HG02981 (cell line): ENCODE results near the gene POLN.

Source experiments
- ATAC-seq: cut with Tn5 transposase; IDR thresholded peaks from one replicate; pipeline ENCODE4 v1.9.1; 2021; ENCODE audit warnings: mild to moderate bottlenecking, moderate library complexity; ENCODE audit not compliant: unreplicated experiment

POLN gene

DNA sequence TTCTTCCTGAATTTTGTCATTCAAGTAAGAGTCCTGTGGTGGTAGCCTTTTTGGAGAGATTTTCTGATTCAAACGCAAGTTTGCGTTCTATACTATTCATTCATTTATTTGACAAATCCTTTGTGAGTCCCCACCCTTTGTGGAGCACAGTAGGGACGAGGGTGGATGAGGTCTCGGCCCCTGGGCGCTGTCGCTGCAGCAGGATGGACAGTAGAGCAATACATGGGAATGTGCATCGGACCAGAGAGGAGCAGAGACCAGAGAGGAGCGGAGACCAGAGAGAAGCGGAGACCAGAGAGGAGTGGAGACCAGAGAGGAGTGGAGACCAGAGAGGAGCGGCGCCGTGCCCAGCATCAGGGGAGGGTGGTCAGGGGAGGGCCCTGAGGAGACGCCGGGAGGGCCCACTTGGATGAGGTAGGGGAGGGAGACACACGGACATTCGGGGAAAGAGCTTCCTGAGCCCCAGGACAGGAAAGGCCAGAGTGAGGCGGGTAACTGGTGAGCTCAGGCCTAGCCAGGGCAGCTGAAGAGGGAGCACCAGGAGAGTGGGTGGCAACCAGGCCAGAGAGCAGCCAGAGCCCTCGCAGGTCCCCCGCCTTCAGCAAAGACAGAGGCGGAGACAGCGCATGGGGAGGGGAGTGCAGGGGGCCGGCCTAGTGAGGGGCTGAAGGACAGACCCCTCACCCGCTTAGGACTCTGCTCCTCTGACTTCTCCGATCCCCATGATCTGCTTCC lies 115.4 kb downstream of the POLN start:
- no peak for ATAC-seq

- ATAC-seq = no peak
Measured at GRCh38 chr4:2125831-2126230, 116.1 kb downstream of the POLN start.

DNA sequence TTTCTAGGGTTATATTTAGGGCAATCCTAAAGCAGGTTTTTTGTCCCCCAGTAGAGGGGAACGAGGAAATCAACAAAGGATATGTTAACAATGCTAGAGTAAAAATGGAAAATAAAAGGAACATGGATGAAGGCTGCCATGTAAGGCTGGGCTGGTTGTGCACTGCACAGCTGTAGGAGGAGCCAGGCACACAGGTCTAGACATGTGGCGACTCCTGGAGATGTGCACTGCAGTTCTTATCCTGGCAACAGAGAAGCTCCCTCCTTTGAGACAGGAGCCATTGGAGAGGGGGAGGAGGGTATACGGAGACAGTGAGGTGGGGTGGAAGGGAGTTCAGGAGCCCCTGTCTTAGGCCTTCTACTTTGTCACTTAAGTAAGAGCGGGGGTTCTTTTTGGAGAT lies 116.9 kb downstream of the POLN start:
- ATAC-seq = no peak

GRCh38 chr4:2116687-2117400 lies 125.1 kb downstream of the POLN start:
- ATAC-seq = no peak

DNA sequence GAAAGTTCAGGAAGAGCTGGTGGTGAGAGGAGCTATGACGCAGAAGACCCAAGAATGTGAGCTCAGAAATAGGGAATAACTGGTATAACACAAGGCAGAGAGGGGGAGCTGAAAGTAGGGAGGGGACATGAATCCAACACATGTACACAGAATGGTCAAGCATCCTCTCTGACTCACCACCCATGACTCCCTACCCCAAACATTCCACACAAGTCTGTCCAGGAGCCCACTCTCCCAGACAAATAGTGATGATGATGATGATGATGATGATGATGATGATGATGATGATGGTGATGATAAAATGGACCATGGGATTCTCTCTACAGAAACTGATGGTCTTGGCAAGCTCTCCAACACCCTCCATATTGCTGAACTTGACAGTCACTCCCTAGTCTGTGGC lies 136.4 kb downstream of the POLN start:
- no peak for ATAC-seq

GRCh38 chr4:2104556-2105345 lies 137.2 kb downstream of the POLN start:
- no peak for ATAC-seq

DNA sequence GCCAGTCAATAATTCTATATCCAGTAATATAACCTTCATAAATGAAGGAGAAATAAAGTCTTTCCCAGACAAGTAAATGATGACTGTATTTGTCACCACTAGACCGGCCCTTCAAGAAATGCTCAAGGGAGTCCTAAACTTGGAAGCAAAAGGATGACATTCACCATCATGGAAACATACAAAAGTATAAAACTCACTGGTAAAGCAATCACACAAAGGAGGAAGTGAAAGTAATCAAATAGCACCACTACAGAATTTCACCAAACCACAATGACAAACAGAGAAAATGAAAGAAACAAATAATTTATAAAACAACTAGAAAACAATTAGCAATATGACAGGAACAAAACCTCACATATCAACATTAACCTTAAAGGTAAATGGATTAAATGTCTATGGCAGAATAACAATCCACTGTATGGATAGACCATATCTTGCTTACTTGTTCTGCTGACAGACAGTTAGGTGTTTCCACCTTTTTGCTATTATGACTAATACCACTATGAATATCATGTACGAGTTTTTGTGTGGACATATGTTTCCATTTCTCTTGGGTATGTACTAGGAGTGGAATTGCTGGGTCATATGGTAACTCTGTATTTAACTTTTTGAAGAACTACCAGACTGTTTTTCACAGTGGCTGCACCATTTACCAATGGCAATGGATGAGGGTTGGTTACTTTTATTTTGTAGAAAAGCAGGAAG lies 137.9 kb downstream of the POLN start:
- ATAC-seq = no peak

GRCh38 chr4:2103127-2103842 lies 138.6 kb downstream of the POLN start:
- no peak for ATAC-seq

DNA sequence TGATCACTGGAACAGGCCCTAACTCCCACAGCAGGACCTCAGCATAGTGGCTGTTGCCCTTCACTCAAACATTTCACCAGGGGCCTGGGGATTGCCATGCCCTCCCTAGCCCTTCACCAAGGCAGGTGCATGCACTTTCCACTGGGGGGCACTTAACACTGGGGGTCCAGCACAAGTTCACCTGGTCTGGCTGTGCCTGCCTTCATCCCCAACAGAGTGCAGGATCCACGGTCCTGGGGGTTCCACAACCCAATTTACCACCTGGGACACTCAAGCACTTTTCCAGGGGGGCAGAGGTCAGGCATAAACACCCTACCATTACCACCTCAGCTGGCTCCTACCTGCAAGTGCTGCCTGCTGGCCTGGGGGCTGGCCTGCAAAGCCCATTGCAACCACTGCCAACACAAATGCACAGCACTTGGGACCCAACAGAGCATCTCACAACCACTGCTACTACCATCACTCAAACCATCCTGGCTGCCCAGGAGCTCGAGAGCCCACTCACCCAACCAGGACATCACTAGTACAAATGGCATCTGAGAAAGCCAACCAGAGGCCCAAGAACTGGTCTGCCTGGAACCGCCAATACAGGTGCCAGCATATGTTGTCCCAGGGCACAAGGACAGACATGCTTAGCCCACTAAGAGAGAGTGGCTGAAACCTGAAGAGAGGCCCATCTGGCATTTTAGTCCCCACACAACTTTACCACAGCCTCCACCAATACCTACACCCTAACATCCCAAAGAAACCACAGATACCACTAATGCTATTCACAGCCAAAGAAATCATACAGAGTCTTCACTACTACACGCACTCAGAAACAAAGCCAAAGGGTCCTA lies 139.7 kb downstream of the POLN start:
- ATAC-seq = no peak

DNA sequence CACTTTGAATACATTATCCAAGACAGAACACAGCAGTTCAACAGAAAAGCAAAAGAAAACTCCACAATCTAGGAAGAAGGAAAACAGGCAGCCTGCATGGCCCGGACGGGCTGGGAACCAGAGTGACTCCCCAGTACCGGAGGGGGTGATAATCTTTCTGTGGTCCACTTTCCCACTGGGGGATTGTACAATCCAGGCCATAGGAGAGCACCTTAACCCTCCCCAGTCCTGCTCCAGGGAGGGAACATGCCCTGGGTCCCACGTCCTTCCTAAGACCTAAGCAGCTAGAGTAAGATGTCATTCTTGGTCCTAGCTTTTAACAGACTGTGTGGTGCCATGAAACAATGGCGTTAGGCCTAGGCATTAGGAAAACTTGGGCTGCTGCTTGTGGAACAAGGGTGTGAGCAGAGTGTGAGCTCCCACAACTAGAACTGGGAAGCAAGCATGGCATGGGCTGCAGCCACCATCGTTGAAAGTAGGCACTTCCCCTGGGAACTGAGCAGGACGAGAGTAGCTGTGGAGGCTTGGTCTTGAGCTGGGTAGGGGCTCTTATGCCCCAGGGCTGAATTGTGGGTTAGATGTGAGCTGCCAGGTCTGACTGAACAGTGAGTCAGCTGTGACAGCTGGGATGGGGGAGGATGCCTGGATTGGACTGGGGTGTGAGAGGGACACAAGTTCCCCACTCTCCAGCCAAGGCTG lies 140.4 kb downstream of the POLN start:
- no peak for ATAC-seq

DNA sequence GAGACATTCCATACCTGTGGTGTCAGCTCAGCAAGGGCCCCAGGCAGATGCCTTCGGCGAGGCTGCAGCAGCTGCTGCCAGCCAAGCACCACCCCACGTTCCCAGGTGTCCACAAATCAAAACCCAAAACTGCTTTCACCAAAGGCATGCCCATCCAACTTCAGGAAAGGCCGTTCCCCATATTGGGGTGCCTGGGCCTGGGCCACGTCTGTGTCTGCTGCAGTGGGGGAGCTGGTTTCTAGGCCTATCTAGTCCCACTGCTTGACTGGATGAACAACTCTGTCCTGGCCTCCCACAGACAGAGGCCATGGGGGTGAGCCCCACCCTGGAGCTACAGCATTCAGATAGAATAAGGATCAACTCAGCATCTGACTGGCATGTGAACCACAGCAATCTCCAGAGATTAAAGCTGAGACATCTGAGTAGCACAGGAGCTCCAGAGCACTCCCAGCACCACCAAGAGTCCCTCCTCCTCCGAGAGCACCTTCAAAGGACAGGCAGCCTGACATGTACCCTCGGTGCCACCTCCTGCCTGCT lies 145.8 kb downstream of the POLN start:
- ATAC-seq = no peak

DNA sequence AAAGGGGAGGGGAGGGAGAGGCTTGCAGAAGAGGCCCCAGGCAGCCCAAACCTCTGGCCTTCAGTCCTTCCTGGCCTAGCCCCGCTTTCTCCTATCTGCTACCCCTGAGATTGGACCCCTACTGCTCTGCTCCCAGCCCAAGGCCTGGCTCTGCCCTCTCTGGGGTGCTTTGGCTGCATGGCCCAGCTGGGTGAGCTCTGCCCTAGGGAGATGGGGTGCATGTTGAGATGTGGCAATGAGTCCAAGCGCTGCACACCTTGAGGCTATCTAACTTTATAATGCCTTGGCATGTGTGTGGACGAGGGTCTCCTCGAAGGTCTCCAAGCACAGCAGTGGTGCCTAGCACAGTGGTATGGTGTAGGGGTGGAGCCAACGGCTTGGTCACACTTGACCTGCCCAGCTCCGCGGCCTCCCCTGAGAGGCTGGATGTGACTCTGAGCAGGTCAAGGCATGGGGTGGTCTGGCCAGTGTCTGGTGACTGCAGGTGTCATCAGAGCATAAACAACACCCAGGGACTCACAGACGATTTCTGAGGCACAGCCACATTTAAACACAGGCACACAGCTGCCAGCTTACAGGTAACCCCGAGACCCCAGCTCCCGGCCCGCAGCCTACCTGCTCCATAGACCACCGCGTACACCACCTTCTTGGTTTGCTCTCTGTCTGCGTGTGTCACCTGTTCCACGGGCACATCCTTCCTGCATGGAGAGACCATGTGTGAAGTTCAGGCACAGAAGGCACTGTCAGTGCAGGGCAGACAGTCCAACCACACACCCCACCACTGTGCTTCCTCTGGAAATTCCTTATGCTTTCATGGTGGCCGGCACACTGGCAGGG lies 146.5 kb downstream of the POLN start:
- ATAC-seq = no peak

DNA sequence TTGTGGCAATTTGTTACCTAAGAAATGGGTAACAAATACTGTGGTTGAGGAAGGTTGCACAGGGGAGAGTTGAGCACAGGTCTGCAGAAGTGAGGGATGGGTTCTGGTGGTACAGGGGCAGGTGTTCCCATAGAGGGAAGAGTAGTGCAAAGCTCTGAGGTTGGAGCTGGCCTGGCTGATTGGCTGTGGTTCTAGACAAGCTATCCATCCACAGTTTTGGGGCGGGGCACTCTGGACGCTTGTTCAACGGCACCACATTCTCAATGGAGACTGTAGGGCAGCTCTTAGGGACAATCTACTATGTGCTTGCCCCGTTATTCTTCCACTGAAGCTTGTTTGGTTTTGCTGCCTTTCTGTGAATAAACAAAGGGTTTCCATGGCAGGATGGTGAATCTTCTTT lies 147.4 kb downstream of the POLN start:
- no peak for ATAC-seq

- ATAC-seq = no peak
Measured at GRCh38 chr4:2093265-2093664, 148.7 kb downstream of the POLN start.

DNA sequence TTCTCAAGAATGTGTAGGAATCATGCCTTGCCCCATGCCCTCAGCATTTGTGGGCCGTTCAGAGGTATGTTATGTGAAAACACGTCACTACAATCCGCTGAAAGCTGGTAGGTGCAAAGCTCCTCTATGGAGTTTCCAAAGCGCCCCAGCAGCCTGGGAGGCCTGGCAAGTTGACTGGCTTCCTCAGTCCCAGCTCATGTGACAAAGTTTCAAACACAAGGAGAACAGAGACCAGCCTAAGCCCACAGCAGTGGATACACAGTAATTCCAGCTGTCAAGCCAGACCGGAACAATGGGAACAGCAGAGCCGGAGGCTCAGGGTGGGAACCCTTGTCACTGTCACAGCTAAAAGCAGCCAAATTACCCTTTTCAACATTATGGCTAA lies 149.3 kb downstream of the POLN start:
- no peak for ATAC-seq

DNA sequence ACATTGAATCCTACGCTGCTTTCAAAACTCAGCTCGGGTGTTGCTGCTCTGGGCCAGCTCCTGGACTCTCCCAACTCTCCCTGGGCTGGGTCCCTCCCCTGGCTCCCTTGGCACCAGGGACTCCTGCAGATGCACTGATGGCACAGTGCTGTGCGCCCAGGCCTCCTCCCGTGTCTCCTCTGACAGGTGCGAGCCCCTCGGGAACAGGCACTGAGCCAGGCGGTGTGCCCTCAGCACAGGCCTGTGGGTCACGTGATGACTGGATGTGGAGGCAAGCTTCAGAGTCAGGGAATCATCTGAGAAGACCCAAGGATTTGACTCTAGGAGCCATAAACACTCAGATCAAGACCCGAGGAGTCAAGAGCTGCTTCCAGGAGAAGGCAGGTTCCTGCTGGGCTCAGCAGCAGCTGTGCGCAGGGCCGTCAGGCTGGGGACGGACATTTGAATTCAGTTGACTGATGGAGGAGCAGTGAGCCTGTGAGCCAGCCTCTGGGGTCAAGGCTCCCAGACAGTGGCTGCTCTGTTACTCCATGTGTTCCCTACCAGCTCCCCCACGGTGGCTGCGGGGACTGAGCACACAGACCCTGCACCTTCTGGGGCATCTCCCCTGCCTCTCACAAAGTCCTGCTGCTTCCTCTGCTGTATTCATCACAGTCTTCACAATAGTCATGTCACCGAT lies 149.8 kb downstream of the POLN start:
- no peak for ATAC-seq

GRCh38 chr4:2090642-2091041 lies 151.3 kb downstream of the POLN start:
- no peak for ATAC-seq
